Liver (tissue), 9 donors: ENCODE data around the gene COPG2. TPM values are rescaled to one million over a fixed set of nuclear protein-coding genes. Genes with fewer than 3 reads are reported as not detected.
"Not testable (repeated sequence)": the region's sequence is repeated elsewhere in the genome, so short reads cannot be mapped to it uniquely, and the experiment has no call there.

ENCODE experiments used
- DNase-seq: peaks from one replicate; pipeline ENCODE4 v3.0.0-alpha.2; 2017; ENCODE audit warnings: low spot score
- H3K27ac ChIP-seq, 2 donors: one replicate each; pipeline ENCODE4 v1.7.0; 2013; ENCODE audit warnings: inconsistent platforms in 2 of 2, low read length in 2 of 2, control low read depth in 1 of 2, low read depth in 1 of 2, mild to moderate bottlenecking in 1 of 2
- H3K27me3 ChIP-seq, 4 donors: one replicate each; pipeline versions ENCODE4 v1.6.1 to v1.7.0; 2013; ENCODE audit warnings: low read length in 3 of 4, inconsistent platforms in 1 of 4, mild to moderate bottlenecking in 1 of 4, moderate library complexity in 1 of 4; ENCODE audit not compliant: control insufficient read depth in 4 of 4, insufficient read depth in 4 of 4
- H3K36me3 ChIP-seq, 4 donors: one replicate each; pipeline versions ENCODE4 v1.6.1 to v1.7.0; 2013; ENCODE audit warnings: low read length in 3 of 4, mild to moderate bottlenecking in 3 of 4, low read depth in 1 of 4, moderate library complexity in 1 of 4; ENCODE audit not compliant: control insufficient read depth in 4 of 4, insufficient read depth in 3 of 4
- H3K4me1 ChIP-seq, 4 donors: one replicate each; pipeline versions ENCODE4 v1.6.1 to v1.7.0; 2013; ENCODE audit warnings: low read length in 3 of 4, mild to moderate bottlenecking in 3 of 4, moderate library complexity in 1 of 4; ENCODE audit not compliant: control insufficient read depth in 4 of 4, insufficient read depth in 4 of 4
- H3K4me3 ChIP-seq, 3 donors: one replicate each; pipeline versions ENCODE4 v1.6.1 to v1.7.0; 2013; ENCODE audit warnings: low read length in 3 of 3, control low read depth in 1 of 3, low read depth in 1 of 3, mild to moderate bottlenecking in 1 of 3
- H3K9ac ChIP-seq, 2 donors: one replicate each; pipeline ENCODE4 v1.7.0; 2013; ENCODE audit warnings: low read length in 2 of 2, mild to moderate bottlenecking in 2 of 2, moderate library complexity in 2 of 2, control low read depth in 1 of 2, low read depth in 1 of 2
- H3K9me3 ChIP-seq, 4 donors: one replicate each; pipeline versions ENCODE4 v1.6.1 to v1.7.0; 2013; ENCODE audit warnings: low read length in 3 of 4; ENCODE audit not compliant: control insufficient read depth in 4 of 4
- CTCF ChIP-seq: fragments of 150-350 bp; IDR thresholded peaks from 2 replicates; pipeline ENCODE4 v1.5.1; 2017; ENCODE audit warnings: improper control_type of control experiment, low read depth, low read length; ENCODE audit not compliant: missing input control
- EGR1 ChIP-seq, 2 donors: IDR thresholded peaks; 2 replicates each; pipeline ENCODE4 v1.6.1; 2016 to 2018; ENCODE audit warnings: antibody characterized with exemption in 2 of 2, low read depth in 2 of 2
- FOXA1 ChIP-seq: IDR thresholded peaks from 2 replicates; pipeline ENCODE4 v1.6.1; 2016; ENCODE audit warnings: antibody characterized with exemption
- FOXA2 ChIP-seq: IDR thresholded peaks from 2 replicates; pipeline ENCODE4 v1.6.1; 2016; ENCODE audit warnings: antibody characterized with exemption
- GABPA ChIP-seq, 2 donors: IDR thresholded peaks in 1 of 2; conservative IDR thresholded peaks in 1 of 2; 2 replicates each; pipeline ENCODE4 v1.6.1; 2016; ENCODE audit warnings: antibody characterized with exemption in 2 of 2, mild to moderate bottlenecking in 1 of 2, moderate library complexity in 1 of 2
- HNF4A ChIP-seq, 2 donors: conservative IDR thresholded peaks; 2 replicates each; pipeline ENCODE4 v1.6.1; 2016; ENCODE audit warnings: antibody characterized with exemption in 2 of 2, mild to moderate bottlenecking in 2 of 2
- HNF4G ChIP-seq: IDR thresholded peaks from 2 replicates; pipeline ENCODE4 v1.6.1; 2016; ENCODE audit warnings: antibody characterized with exemption
- JUND ChIP-seq, 2 donors: IDR thresholded peaks; 2 replicates each; pipeline ENCODE4 v1.6.1; 2016; ENCODE audit warnings: antibody characterized with exemption in 2 of 2
- MAX ChIP-seq: IDR thresholded peaks from 2 replicates; pipeline ENCODE4 v1.6.1; 2016; ENCODE audit warnings: antibody characterized with exemption
- NR2F2 ChIP-seq: IDR thresholded peaks from 2 replicates; pipeline ENCODE4 v1.6.1; 2016; ENCODE audit warnings: antibody characterized with exemption
- RAD21 ChIP-seq, 2 donors: IDR thresholded peaks; 2 replicates each; pipeline ENCODE4 v1.6.1; 2016; ENCODE audit warnings: antibody characterized with exemption in 2 of 2, mild to moderate bottlenecking in 2 of 2
- RXRA ChIP-seq, 2 donors: IDR thresholded peaks; 2 replicates each; pipeline ENCODE4 v1.6.1; 2017 to 2018; ENCODE audit warnings: antibody characterized with exemption in 2 of 2, mild to moderate bottlenecking in 1 of 2
- SP1 ChIP-seq: IDR thresholded peaks from 2 replicates; pipeline ENCODE4 v1.6.1; 2018; ENCODE audit warnings: antibody characterized with exemption, mild to moderate bottlenecking
- TAF1 ChIP-seq: conservative IDR thresholded peaks from 2 replicates; pipeline ENCODE4 v1.6.1; 2016; ENCODE audit warnings: antibody characterized with exemption, mild to moderate bottlenecking
- YY1 ChIP-seq: IDR thresholded peaks from 2 replicates; pipeline ENCODE4 v1.6.1; 2016; ENCODE audit warnings: antibody characterized with exemption, mild to moderate bottlenecking
- WGBS: extraction: QIAGEN DNeasy Blood & Tissue Kit; methylation state at CpG from one replicate; pipeline ENCODE4 v1.1.7; 2013; 5-methylcytosine and 5-hydroxymethylcytosine counted together
- polyA plus RNA-seq, 2 donors: library from polyadenylated mRNA; stranded (reverse) in 1 of 2; unstranded in 1 of 2; fragments of 200-250 nt in 1 of 2; fragments of >200 nt in 1 of 2; fragmentation: Nextera tagmentation in 1 of 2; extraction: Ambion mirVana in 1 of 2; gene quantifications; one replicate each; pipeline versions ENCODE4 v1.2.1 to v1.2.3, GENCODE V29; 2013 to 2015
- total RNA-seq, 2 donors: library from RNA; depleted of rRNA; stranded (reverse); fragments of >200 nt; gene quantifications; one replicate each; pipeline ENCODE4 v1.2.3, GENCODE V29; 2014
- TF ChIP-seq, protein P1 (sequence below): IDR thresholded peaks from 2 replicates; pipeline ENCODE4 v1.6.1; 2016; ENCODE audit warnings: antibody characterized with exemption
- TF ChIP-seq, protein P2 (sequence below): IDR thresholded peaks from 2 replicates; pipeline ENCODE4 v1.6.1; 2016; ENCODE audit warnings: antibody characterized with exemption, mild to moderate bottlenecking
- TF ChIP-seq, protein P3 (sequence below): IDR thresholded peaks from 2 replicates; pipeline ENCODE4 v1.6.1; 2016; ENCODE audit warnings: antibody characterized with exemption
- donor health status: healthy.
- donor health status: healthy.
- donor health status: healthy.
- donor health status: healthy.
- donor health status: healthy.

Gene COPG2
- total and polyA plus RNA-seq, 4 donors, result 0.99 to 10.3 (median 4.7) TPM

DNA sequence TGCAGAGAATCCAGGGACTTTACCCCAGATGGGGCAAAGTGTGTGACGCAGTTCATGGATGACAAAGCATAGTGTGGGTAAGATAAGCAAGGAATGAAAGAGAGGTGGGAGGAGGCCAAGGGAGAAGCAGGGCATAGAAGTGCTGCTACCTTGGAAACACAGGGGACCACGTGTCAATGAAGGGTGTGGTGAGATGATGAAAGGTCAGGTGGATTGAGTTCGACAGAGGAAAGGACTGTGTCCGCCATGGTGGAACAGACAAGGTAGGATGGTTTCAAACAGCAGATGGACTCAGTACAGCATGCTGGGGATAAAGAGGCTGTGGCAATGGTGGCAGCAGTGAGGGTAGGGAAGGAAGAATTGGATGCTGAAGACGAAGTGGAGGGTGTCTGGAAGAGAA is 143.9 kb downstream of the COPG2 start:
- TF ChIP-seq RAD21 (IDR thresholded peaks at IDR 0.05) (no peak), JUND (IDR thresholded peaks at IDR 0.05) (no peak), GABPA (IDR thresholded peaks at IDR 0.05 in 1 of 2, conservative IDR thresholded peaks at IDR 0.05 in 1 of 2) (no peak), MAX (no peak), FOXA1 (no peak), FOXA2 (no peak), YY1 (no peak), RXRA (IDR thresholded peaks at IDR 0.05) (no peak), HNF4G (no peak), CTCF (no peak), HNF4A (conservative IDR thresholded peaks at IDR 0.05) (no peak), NR2F2 (no peak), EGR1 (IDR thresholded peaks at IDR 0.05; ENCODE audit: low read depth in 2 of 2) (no peak), TAF1 (no peak), SP1 (no peak)
- TF ChIP-seq, protein P1, sequence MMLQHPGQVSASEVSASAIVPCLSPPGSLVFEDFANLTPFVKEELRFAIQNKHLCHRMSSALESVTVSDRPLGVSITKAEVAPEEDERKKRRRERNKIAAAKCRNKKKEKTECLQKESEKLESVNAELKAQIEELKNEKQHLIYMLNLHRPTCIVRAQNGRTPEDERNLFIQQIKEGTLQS, result no peak
- TF ChIP-seq, protein P2, sequence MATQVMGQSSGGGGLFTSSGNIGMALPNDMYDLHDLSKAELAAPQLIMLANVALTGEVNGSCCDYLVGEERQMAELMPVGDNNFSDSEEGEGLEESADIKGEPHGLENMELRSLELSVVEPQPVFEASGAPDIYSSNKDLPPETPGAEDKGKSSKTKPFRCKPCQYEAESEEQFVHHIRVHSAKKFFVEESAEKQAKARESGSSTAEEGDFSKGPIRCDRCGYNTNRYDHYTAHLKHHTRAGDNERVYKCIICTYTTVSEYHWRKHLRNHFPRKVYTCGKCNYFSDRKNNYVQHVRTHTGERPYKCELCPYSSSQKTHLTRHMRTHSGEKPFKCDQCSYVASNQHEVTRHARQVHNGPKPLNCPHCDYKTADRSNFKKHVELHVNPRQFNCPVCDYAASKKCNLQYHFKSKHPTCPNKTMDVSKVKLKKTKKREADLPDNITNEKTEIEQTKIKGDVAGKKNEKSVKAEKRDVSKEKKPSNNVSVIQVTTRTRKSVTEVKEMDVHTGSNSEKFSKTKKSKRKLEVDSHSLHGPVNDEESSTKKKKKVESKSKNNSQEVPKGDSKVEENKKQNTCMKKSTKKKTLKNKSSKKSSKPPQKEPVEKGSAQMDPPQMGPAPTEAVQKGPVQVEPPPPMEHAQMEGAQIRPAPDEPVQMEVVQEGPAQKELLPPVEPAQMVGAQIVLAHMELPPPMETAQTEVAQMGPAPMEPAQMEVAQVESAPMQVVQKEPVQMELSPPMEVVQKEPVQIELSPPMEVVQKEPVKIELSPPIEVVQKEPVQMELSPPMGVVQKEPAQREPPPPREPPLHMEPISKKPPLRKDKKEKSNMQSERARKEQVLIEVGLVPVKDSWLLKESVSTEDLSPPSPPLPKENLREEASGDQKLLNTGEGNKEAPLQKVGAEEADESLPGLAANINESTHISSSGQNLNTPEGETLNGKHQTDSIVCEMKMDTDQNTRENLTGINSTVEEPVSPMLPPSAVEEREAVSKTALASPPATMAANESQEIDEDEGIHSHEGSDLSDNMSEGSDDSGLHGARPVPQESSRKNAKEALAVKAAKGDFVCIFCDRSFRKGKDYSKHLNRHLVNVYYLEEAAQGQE, result no peak
- TF ChIP-seq, protein P3, sequence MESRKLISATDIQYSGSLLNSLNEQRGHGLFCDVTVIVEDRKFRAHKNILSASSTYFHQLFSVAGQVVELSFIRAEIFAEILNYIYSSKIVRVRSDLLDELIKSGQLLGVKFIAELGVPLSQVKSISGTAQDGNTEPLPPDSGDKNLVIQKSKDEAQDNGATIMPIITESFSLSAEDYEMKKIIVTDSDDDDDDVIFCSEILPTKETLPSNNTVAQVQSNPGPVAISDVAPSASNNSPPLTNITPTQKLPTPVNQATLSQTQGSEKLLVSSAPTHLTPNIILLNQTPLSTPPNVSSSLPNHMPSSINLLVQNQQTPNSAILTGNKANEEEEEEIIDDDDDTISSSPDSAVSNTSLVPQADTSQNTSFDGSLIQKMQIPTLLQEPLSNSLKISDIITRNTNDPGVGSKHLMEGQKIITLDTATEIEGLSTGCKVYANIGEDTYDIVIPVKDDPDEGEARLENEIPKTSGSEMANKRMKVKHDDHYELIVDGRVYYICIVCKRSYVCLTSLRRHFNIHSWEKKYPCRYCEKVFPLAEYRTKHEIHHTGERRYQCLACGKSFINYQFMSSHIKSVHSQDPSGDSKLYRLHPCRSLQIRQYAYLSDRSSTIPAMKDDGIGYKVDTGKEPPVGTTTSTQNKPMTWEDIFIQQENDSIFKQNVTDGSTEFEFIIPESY, result no peak
- H3K9me3 ChIP-seq, result no peaks in the 10 kb centered on the region
- whole genome bisulfite sequencing, result 94% methylated on average over 5 of the region's 5 CpGs

GRCh38 chr7:130523519-130524125 is 144.9 kb downstream of the COPG2 start:
- H3K9ac ChIP-seq, H3K36me3 ChIP-seq, H3K4me3 ChIP-seq, DNase-seq, H3K4me1 ChIP-seq, H3K27ac ChIP-seq, H3K27me3 ChIP-seq, H3K9me3 ChIP-seq: not testable (repeated sequence)
- WGBS, result 97% methylated on average over 17 of the region's 17 CpGs

More for the DNA sequence above, 143.9 kb downstream of the COPG2 start:
- peaks cover 0 to 3% (median 0%) of the 10 kb centered on the region in 4 donors for H3K36me3 ChIP-seq
- no peak overlapping the region for H3K4me3 ChIP-seq
- no peak overlapping the region for H3K9ac ChIP-seq
- H3K27ac ChIP-seq, result no peak overlapping the region
- no peaks in the 10 kb centered on the region for H3K27me3 ChIP-seq
- peaks cover 0 to 2% (median 0%) of the 10 kb centered on the region in 4 donors for H3K4me1 ChIP-seq
- no peak for DNase-seq
